GM19324 (cell line): Measurements from ENCODE around the gene GRWD1.
A peak's percentile ranks its signal among the peaks of the same experiment; 100 is the strongest.

ENCODE experiments used
- ATAC-seq: cut with Tn5 transposase; IDR thresholded peaks from one replicate; pipeline ENCODE4 v1.9.1; 2021; ENCODE audit warnings: mild to moderate bottlenecking, moderate library complexity; ENCODE audit not compliant: unreplicated experiment, low FRiP score

GRWD1 gene

GRCh38 chr19:48492925-48493717 is 47.3 kb downstream of the GRWD1 start:
- peak; percentile 48 for ATAC-seq

GRCh38 chr19:48493718-48494401 is 48.1 kb downstream of the GRWD1 start:
- no peak for ATAC-seq

GRCh38 chr19:48495396-48495795 is 49.6 kb downstream of the GRWD1 start:
- ATAC-seq = no peak

GRCh38 chr19:48496959-48497727 is 51.4 kb downstream of the GRWD1 start:
- ATAC-seq = no peak

GRCh38 chr19:48497728-48498594 is 52.2 kb downstream of the GRWD1 start:
- no peak for ATAC-seq

GRCh38 chr19:48498595-48499311 is 53.0 kb downstream of the GRWD1 start:
- no peak for ATAC-seq

GRCh38 chr19:48499316-48500090 is 53.7 kb downstream of the GRWD1 start:
- no peak for ATAC-seq

GRCh38 chr19:48500830-48501493 is 55.2 kb downstream of the GRWD1 start:
- no peak for ATAC-seq

GRCh38 chr19:48501494-48502349 is 55.9 kb downstream of the GRWD1 start:
- ATAC-seq = no peak

- no peak for ATAC-seq
These were observed 56.7 kb downstream of the GRWD1 start for GRCh38 chr19:48502350-48503018.

GRCh38 chr19:48506138-48506733 is 60.5 kb downstream of the GRWD1 start:
- no peak for ATAC-seq
